GM19099 (cell line): Measurements from ENCODE around the gene SH2D3C.

Experiments
- POLR2A ChIP-seq: IDR thresholded peaks from 3 replicates; pipeline ENCODE4 v1.6.1; 2011; ENCODE audit warnings: low read depth; ENCODE audit not compliant: insufficient read length; ENCODE audit errors: extremely low read depth

SH2D3C gene

DNA sequence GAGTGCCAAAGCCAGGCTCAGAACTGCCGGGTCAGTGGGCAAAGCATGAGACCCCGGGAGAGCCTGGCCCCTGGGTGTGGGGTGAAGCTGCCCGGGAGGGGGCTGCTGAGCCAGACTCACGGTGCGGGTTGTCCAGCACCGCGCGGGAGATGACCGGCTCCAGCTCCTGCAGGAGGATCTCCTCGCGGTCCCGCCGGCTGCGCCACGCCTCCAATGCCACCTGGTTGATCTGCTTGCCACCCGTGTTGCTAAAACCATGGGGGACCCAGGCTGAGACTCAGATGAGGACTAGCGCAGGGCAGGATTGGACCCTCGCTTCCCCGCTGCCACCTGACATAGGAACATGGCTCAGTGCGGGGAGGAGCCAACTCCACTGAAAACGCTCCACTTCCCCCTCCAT is 46.0 kb downstream of the SH2D3C start:
- TF ChIP-seq POLR2A, result no peak

- TF ChIP-seq POLR2A, result no peak
Measured at GRCh38 chr9:127731938-127732337, 46.5 kb downstream of the SH2D3C start.

GRCh38 chr9:127730799-127731410 is 47.6 kb downstream of the SH2D3C start:
- no peak for TF ChIP-seq POLR2A

- no peak for TF ChIP-seq POLR2A
Measured at GRCh38 chr9:127730262-127730661, 48.2 kb downstream of the SH2D3C start.

DNA sequence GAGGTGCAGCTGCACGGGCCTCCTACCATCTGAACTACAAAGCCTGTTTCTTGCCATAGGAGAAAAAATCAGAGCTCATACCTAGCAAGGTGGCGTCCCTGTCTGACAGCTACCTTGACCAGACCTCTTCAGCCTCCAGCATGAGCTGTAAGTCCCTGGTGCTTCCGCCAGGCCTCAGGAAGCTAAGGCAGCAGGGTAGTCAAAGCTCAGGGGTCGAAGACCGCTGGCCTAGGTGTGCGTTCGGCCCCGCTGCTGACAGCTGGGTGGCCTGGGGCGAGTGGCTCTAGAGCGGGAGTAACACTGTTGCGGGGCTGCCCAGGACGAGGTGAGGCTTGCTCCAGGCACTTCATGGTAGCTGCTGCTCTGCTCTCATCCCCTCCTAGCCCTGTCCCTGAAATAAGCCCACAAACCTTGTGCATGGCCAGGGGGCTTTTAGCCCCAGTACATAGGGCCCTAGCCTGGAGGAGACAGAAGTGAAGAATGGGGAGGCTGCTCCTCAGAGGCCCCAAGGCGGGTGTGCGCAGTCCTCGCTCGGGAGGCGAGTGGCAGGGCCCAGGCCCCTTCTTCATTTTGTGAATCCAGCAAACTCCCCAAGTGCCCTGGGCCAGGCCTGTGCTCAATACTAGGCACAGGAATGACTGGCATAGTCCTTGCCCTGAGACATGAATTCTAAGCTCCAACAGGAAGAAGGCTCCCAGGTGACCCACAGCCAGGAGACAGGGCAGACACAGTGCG is 48.8 kb downstream of the SH2D3C start:
- no peak for TF ChIP-seq POLR2A

- TF ChIP-seq POLR2A, result no peak
Measured at GRCh38 chr9:127728808-127729207, 49.7 kb downstream of the SH2D3C start.

DNA sequence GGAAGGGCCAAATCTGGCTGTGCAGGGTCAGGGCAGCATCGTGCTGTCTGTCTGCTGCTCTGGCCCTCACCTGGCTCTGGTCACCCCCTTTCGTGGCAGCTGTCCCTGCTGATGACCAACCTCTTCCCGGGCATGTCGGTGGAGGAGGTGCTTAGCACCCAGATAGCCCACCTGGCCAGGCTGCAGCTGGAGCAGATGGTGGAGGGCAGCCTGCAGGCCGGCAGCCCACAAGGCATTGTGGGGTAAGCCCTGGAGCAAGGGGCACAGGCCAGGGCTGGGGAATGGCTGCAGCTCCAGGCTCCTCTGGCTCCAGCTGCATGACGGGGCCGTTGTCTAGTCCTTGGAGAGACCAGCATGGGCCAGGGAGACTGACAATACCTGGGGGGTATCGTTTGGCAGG is 51.6 kb downstream of the SH2D3C start:
- no peak for TF ChIP-seq POLR2A

GRCh38 chr9:127724012-127724411 is 54.5 kb downstream of the SH2D3C start:
- no peak for TF ChIP-seq POLR2A

DNA sequence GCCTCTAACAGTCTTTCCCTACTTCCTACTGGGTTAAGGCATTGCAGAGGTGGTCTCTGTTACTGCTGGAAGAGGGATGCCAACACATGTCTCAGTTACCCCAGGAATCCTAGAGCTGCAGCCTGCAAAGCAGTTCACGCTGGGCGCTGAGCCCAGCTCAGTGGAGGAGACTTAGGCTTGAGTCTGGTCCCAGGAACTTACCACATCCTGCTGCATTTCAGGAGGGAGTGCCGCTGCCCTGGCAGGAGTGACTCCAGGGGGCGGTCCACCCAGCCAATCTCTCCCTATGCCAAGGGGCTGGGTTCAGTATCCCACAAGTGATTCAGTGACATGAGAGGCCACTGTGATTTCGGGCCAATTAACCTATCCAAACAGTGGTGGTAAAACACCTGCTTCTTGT is 55.0 kb downstream of the SH2D3C start:
- TF ChIP-seq POLR2A, result no peak

DNA sequence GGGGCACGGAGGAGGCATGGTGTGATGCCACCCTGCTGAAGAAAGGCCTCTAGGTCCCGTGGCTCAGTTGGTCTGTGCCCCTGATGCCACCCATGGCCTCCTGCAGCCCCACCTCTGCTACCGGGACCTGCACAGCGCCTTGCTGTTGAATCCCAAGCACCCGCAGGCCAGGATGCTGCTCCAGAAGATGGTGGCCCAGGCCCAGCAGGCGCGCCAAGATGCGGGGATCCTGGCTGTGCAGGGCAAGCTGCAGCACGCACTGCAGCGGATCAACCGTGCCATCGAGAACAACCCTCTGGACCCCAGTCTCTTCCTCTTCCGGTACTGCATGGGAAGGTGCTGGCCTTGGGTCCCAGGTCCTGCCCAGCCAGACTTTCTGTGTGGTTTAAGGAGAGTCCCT is 55.5 kb downstream of the SH2D3C start:
- no peak for TF ChIP-seq POLR2A

GRCh38 chr9:127722055-127722745 is 56.3 kb downstream of the SH2D3C start:
- TF ChIP-seq POLR2A, result no peak

- no peak for TF ChIP-seq POLR2A
Measured at GRCh38 chr9:127721391-127721821, 57.1 kb downstream of the SH2D3C start.

DNA sequence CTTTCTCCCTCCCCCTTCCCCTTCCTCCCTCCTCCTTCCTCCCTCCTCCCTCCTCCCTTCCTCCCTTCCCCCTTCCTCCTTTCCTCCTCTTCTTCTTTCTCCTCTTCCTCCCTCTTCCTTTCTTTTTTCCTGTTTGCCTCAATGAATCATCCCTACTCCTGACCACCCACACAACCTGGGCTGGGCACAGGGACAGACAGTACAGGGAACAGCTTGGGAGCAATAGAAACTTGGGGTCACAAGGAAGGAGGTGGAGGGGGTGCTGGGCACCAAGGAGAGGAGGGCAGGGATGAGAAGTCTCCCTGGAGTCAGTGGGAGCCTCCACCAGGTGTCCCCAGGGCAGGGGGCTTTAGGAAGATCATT is 57.6 kb downstream of the SH2D3C start:
- TF ChIP-seq POLR2A, result no peak

DNA sequence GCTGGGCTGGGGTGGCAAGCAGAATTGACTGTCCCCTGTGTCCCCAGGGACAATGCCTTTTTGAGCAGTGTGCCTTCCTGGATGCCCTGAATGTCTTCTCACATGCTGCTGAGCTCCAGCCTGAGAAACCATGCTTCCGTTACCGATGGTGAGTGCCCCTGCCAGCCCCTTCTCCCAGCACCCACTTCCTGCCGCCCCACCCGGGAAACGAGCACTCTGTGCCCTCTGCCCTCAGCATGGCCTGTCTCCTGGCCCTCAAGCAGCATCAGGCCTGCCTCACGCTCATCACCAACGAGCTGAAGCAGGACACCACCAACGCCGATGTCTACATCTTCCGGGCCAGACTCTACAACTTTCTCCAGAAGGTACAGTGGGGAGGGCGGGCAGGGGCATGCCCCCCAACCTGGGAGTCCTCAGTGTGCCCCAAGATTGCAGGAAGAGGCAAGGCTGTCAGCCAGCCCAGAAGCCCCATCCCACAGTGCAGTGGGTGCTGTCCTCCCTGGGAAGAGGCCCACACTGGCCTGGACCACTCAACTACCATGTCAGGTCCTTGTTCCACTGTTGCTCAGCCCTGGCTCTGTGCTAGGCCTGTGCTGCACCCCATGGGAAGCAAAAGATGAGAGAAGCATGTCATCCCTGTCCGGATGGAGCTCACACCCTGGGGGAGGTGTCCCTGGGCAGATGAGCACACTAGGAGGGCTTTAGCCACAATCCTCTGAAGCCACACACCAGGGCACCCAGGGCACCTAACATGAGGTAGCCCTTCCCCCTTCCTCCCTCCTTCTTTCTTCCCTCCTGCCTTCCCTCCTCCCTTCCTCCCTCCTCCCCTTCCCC is 58.2 kb downstream of the SH2D3C start:
- no peak for TF ChIP-seq POLR2A

- no peak for TF ChIP-seq POLR2A
Measured at GRCh38 chr9:127717766-127718165, 60.7 kb downstream of the SH2D3C start.
